Smooth muscle cell (in vitro differentiated cells): Measurements from ENCODE around the gene PAPPA. TPM values are rescaled to one million over a fixed set of nuclear protein-coding genes. Genes with fewer than 3 reads are reported as not detected.

ENCODE experiments used
- DNase-seq: peaks from one replicate; lab custom pipeline; 2025; ENCODE audit not compliant: unreplicated experiment; lab: John Stamatoyannopoulos, UW
- H2AFZ ChIP-seq: fragments of 200-600 bp; sonication (generic); 2 replicates; pipeline ENCODE4 v1.6.0; 2016; ENCODE audit warnings: antibody characterized with exemption, low read depth, mild to moderate bottlenecking
- H3F3A ChIP-seq: fragments of 200-600 bp; sonication (generic); 2 replicates; pipeline ENCODE4 v1.6.0; 2017; ENCODE audit warnings: antibody characterized with exemption, low read depth
- H3K27ac ChIP-seq: fragments of 200-600 bp; sonication (generic); 2 replicates; pipeline ENCODE4 v1.5.1; 2016; ENCODE audit warnings: low read depth, mild to moderate bottlenecking
- H3K27me3 ChIP-seq: fragments of 200-600 bp; sonication (generic); 2 replicates; pipeline ENCODE4 v1.6.1; 2016; ENCODE audit warnings: low read depth, mild to moderate bottlenecking
- H3K36me3 ChIP-seq: fragments of 200-600 bp; sonication (generic); 2 replicates; pipeline ENCODE4 v1.5.1; 2016; ENCODE audit warnings: low read depth
- H3K4me1 ChIP-seq: fragments of 200-600 bp; sonication (generic); 2 replicates; pipeline ENCODE4 v1.5.1; 2016; ENCODE audit warnings: low read depth
- H3K4me2 ChIP-seq: fragments of 200-600 bp; sonication (generic); 2 replicates; pipeline ENCODE4 v1.6.0; 2016; ENCODE audit warnings: mild to moderate bottlenecking
- H3K4me3 ChIP-seq: fragments of 200-600 bp; sonication (generic); 2 replicates; pipeline ENCODE4 v1.5.1; 2016; ENCODE audit warnings: mild to moderate bottlenecking
- H3K79me2 ChIP-seq: fragments of 200-600 bp; sonication (generic); 2 replicates; pipeline ENCODE4 v1.6.0; 2016; ENCODE audit warnings: low read depth, mild to moderate bottlenecking
- H3K9ac ChIP-seq: fragments of 200-600 bp; sonication (generic); 2 replicates; pipeline ENCODE4 v1.6.0; 2016; ENCODE audit warnings: low read depth
- H3K9me3 ChIP-seq: fragments of 200-600 bp; sonication (generic); replicated peaks from 2 replicates; pipeline ENCODE4 v1.5.1; 2016; ENCODE audit warnings: low read depth
- H4K20me1 ChIP-seq: fragments of 200-600 bp; sonication (generic); 2 replicates; pipeline ENCODE4 v1.6.0; 2016; ENCODE audit warnings: low read depth
- CTCF ChIP-seq: fragments of 200-600 bp; sonication (generic); IDR thresholded peaks from 2 replicates; pipeline ENCODE4 v1.5.1; 2017; ENCODE audit warnings: borderline replicate concordance, mild to moderate bottlenecking, antibody characterized with exemption; ENCODE audit not compliant: insufficient read depth, poor library complexity, severe bottlenecking
- WGBS: methylation state at CpG from one replicate; pipeline ENCODE4 v1.1.7; 2016; ENCODE audit warnings: low lambda C conversion rate; 5-methylcytosine and 5-hydroxymethylcytosine counted together
- polyA plus RNA-seq: library from polyadenylated mRNA; unstranded; fragments of >200 nt; fragmentation: Nextera tagmentation; extraction: Ambion mirVana; gene quantifications from 2 replicates; pipeline ENCODE4 v1.2.1, GENCODE V29; 2016
- total RNA-seq: library from RNA; depleted of rRNA; stranded (reverse); fragments of >200 nt; gene quantifications from 2 replicates; pipeline ENCODE4 v1.2.3, GENCODE V29; 2014

PAPPA gene
- total and polyA plus RNA-seq, 2 experiments from 2014 or later = 27.7 to 114 TPM

GRCh38 chr9:116322521-116322920 lies 168.9 kb downstream of the PAPPA start:
- H3K27ac ChIP-seq = peak overlapping the region; percentile 22
- peak overlapping the region; percentile 67 for H3K4me2 ChIP-seq
- H3K27me3 ChIP-seq = no peaks in the 10 kb centered on the region
- no peak overlapping the region for H2AFZ ChIP-seq
- H3K9ac ChIP-seq = no peak overlapping the region
- H3K4me1 ChIP-seq = peaks cover 30% of the 10 kb centered on the region
- H3K4me3 ChIP-seq = no peak overlapping the region
- no peaks in the 10 kb centered on the region for H3K9me3 ChIP-seq
- H3F3A ChIP-seq = peaks cover 23% of the 10 kb centered on the region
- no peaks in the 10 kb centered on the region for H3K36me3 ChIP-seq
- H4K20me1 ChIP-seq = peaks cover 48% of the 10 kb centered on the region
- WGBS = 39% methylated on average over 2 of the region's 2 CpGs
- no peaks in the 10 kb centered on the region for H3K79me2 ChIP-seq
- no peak for DNase-seq
- TF ChIP-seq CTCF = no peak

- Histone ChIP-seq H2AFZ (no peak overlapping the region), H3K4me2 (peak overlapping the region; percentile 67), H3K27me3 (no peaks in the 10 kb centered on the region), H4K20me1 (peaks cover 45% of the 10 kb centered on the region), H3K79me2 (no peaks in the 10 kb centered on the region), H3F3A (peaks cover 23% of the 10 kb centered on the region), H3K36me3 (no peaks in the 10 kb centered on the region), H3K27ac (peak overlapping the region; percentile 39), H3K9me3 (no peaks in the 10 kb centered on the region), H3K4me1 (peaks cover 32% of the 10 kb centered on the region), H3K9ac (no peak overlapping the region), H3K4me3 (no peak overlapping the region)
- peak; percentile 9 for DNase-seq
- 17% methylated on average over 11 of the region's 11 CpGs for WGBS
- no peak for TF ChIP-seq CTCF
Measured at GRCh38 chr9:116323012-116323411, 169.4 kb downstream of the PAPPA start.

- peaks cover 23% of the 10 kb centered on the region for H3F3A ChIP-seq
- no peak for DNase-seq
- no peak overlapping the region for H3K4me3 ChIP-seq
- peaks cover 31% of the 10 kb centered on the region for H3K4me1 ChIP-seq
- H3K27me3 ChIP-seq = no peaks in the 10 kb centered on the region
- peaks cover 46% of the 10 kb centered on the region for H4K20me1 ChIP-seq
- peak overlapping the region; percentile 67 for H3K4me2 ChIP-seq
- no peaks in the 10 kb centered on the region for H3K79me2 ChIP-seq
- H2AFZ ChIP-seq = no peak overlapping the region
- H3K9me3 ChIP-seq = no peaks in the 10 kb centered on the region
- H3K36me3 ChIP-seq = no peaks in the 10 kb centered on the region
- peak overlapping the region; percentile 39 for H3K27ac ChIP-seq
- H3K9ac ChIP-seq = no peak overlapping the region
- TF ChIP-seq CTCF = no peak
Measured at GRCh38 chr9:116323571-116323970, 170.0 kb downstream of the PAPPA start.

- no peak for DNase-seq
- Histone ChIP-seq H3K79me2 (no peaks in the 10 kb centered on the region), H3K4me1 (peaks cover 21% of the 10 kb centered on the region), H4K20me1 (peaks cover 39% of the 10 kb centered on the region), H3K4me2 (no peak overlapping the region), H3K27me3 (no peaks in the 10 kb centered on the region), H3F3A (peaks cover 17% of the 10 kb centered on the region), H3K4me3 (no peak overlapping the region), H3K36me3 (no peaks in the 10 kb centered on the region), H2AFZ (no peak overlapping the region), H3K9me3 (no peaks in the 10 kb centered on the region), H3K9ac (no peak overlapping the region), H3K27ac (no peak overlapping the region)
- no peak for TF ChIP-seq CTCF
Measured at GRCh38 chr9:116325924-116326323, 172.3 kb downstream of the PAPPA start.
